ENCODE results near the gene SNAP91.

GRCh38 chr6:83592770-83593394 lies 116.0 kb downstream of the SNAP91 start:
- TF ChIP-seq CTCF (IDR thresholded peaks at IDR 0.05) = no peak
- TF ChIP-seq POLR2A (IDR thresholded peaks at IDR 0.05) = no peak
- no peak for TF ChIP-seq EP300 (IDR thresholded peaks at IDR 0.05)
